Measurements from ENCODE around the gene SPATS2. TPM values are rescaled to one million over a fixed set of nuclear protein-coding genes. Genes with fewer than 3 reads are reported as not detected.
A peak's percentile ranks its signal among the peaks of the same experiment; 100 is the strongest.

SPATS2 gene
- total RNA-seq, 3 donors from 2014 or later (not counting 1 experiment from before 2014, with no cell fraction given): 14.6 to 18.4 (median 15.4) TPM

DNA sequence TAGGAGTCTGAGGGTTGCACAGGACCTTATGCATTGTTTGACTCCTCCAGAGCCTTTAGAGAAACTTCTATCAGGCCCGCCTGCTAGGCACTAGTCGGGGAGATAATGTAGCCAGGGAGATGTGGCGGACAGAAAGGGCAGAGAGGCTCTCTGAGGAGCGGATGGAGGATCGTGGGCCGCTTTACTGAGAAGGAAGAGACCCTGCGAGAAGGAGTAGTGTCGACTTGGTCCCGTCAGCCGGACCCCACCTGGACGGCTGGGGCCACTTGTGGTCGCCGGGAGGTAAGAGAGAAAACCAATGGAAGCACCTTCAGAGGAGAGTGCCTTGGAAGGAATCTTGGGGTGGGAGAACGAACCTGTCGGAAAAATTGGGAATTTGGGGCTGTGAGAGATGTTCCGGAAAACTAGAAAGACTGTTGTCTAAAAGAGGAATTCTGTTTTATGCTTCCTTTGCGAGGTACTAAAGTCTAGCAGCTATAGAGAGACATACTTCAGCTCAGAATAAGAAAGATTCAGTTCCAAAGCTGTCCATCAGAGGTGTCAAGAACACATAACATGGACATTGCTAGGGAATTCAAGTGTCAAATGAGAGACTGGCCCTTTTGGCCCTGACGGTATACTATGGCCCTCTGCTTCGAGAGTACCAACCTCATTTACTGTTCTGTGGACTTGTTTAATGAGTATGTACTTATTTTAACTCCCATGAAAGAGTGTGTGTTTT is 201.3 kb downstream of the SPATS2 start:
- no peaks in the 10 kb centered on the region for H3K27me3 ChIP-seq (ENCODE audit: control insufficient read depth, insufficient read depth, low read length)
- TF ChIP-seq, protein P1, sequence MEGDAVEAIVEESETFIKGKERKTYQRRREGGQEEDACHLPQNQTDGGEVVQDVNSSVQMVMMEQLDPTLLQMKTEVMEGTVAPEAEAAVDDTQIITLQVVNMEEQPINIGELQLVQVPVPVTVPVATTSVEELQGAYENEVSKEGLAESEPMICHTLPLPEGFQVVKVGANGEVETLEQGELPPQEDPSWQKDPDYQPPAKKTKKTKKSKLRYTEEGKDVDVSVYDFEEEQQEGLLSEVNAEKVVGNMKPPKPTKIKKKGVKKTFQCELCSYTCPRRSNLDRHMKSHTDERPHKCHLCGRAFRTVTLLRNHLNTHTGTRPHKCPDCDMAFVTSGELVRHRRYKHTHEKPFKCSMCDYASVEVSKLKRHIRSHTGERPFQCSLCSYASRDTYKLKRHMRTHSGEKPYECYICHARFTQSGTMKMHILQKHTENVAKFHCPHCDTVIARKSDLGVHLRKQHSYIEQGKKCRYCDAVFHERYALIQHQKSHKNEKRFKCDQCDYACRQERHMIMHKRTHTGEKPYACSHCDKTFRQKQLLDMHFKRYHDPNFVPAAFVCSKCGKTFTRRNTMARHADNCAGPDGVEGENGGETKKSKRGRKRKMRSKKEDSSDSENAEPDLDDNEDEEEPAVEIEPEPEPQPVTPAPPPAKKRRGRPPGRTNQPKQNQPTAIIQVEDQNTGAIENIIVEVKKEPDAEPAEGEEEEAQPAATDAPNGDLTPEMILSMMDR (IDR thresholded peaks at IDR 0.05): no peak
- no peak for DNase-seq
- peak overlapping the region; percentile 95 for H3K27ac ChIP-seq (ENCODE audit: low read length)
- no peaks in the 10 kb centered on the region for H3K9me3 ChIP-seq (ENCODE audit: control insufficient read depth, insufficient read depth, low read length)
- peaks cover 50% of the 10 kb centered on the region for H3K4me1 ChIP-seq (ENCODE audit: control insufficient read depth, insufficient read depth, low read length)
- Mint-ChIP-seq H3K4me1 (peaks cover 56% of the 10 kb centered on the region in 2 donors), H3K36me3 (no peaks in the 10 kb centered on the region), H3K9me3 (no peaks in the 10 kb centered on the region), H3K27ac (peak overlapping the region; percentile 97 to 99), H3K4me3 (peak overlapping the region; percentile 100), H3K27me3 (ENCODE audit: low read depth in 2 of 2) (no peaks in the 10 kb centered on the region)
- WGBS (ENCODE audit: insufficient coverage): 2% methylated on average over 19 of the region's 19 CpGs
- H3K36me3 ChIP-seq (ENCODE audit: control insufficient read depth, insufficient read depth, low read length): peaks cover 10% of the 10 kb centered on the region
- intact Hi-C loops (cut with micrococcal nuclease): no loop called here
- peak; percentile 9 to 28 (median 12) for ATAC-seq
- peak overlapping the region; percentile 85 for H3K4me3 ChIP-seq (ENCODE audit: low read length)

Other genes with a start within 250 kb of the SPATS2 start
- gene TUBA1B, start 236.1 kb upstream of the SPATS2 start, total RNA-seq: 100 to 1,000 TPM; 147 to 185 (median 178) TPM
- gene TUBA1A, start 178.4 kb upstream of the SPATS2 start, total RNA-seq: 100 to 1,000 TPM; 129 to 403 (median 182) TPM
- 10 to 100 TPM; 19.0 to 39.6 (median 24.9) TPM for gene TUBA1C, start 102.4 kb upstream of the SPATS2 start, total RNA-seq
- gene PRPH, start 72.3 kb upstream of the SPATS2 start, total RNA-seq: not detected
- 1 to 10 TPM in 2 of 3 donors, under 1 TPM in 1; 0.58 to 3.0 (median 2.2) TPM for gene TROAP, start 44.2 kb upstream of the SPATS2 start, total RNA-seq
- not detected for gene C1QL4, start 30.3 kb upstream of the SPATS2 start, total RNA-seq
- gene DNAJC22, start 20.6 kb upstream of the SPATS2 start, total RNA-seq: not detected
- gene KCNH3, start 171.6 kb downstream of the SPATS2 start, total RNA-seq: 1 to 10 TPM; 1.2 to 1.7 (median 1.6) TPM
- gene MCRS1, start 200.7 kb downstream of the SPATS2 start, total RNA-seq: 10 to 100 TPM; 78.4 to 96.5 (median 83.9) TPM
- under 1 TPM; 0.56 to 0.85 (median 0.77) TPM for gene FAM186B, start 238.2 kb downstream of the SPATS2 start, total RNA-seq

Data from natural killer cell (primary cell).